ENCODE results near the gene MMP24. TPM values are rescaled to one million over a fixed set of nuclear protein-coding genes. Genes with fewer than 3 reads are reported as not detected.

The MMP24 gene
- total and polyA plus RNA-seq, 4 donors, result 15.3 to 51.0 (median 35.4) TPM

- H3K36me3 ChIP-seq (ENCODE audit: control insufficient read depth, insufficient read depth, low read length), result peaks cover 69% of the 10 kb centered on the region
- H3K27ac ChIP-seq (ENCODE audit: low read depth, low read length), result no peak overlapping the region
- DNase-seq (ENCODE audit: low read depth in 4 of 6, low spot score in 6 of 6), result no peak
- no peak overlapping the region for H3K4me3 ChIP-seq (ENCODE audit: low read depth, low read length)
- WGBS (ENCODE audit: insufficient coverage), result 42% methylated on average over 1 of the region's 1 CpG
- no peaks in the 10 kb centered on the region for H3K4me1 ChIP-seq (ENCODE audit: control insufficient read depth, insufficient read depth, low read length)
- H3K9me3 ChIP-seq (ENCODE audit: control insufficient read depth, insufficient read depth, low read length), result no peaks in the 10 kb centered on the region
- H3K27me3 ChIP-seq (ENCODE audit: control insufficient read depth, insufficient read depth, low read length), result no peaks in the 10 kb centered on the region
Measured at GRCh38 chr20:35264755-35265154, 38.3 kb downstream of the MMP24 start.

- no peak overlapping the region for H3K4me3 ChIP-seq (ENCODE audit: low read depth, low read length)
- H3K4me1 ChIP-seq (ENCODE audit: control insufficient read depth, insufficient read depth, low read length), result no peaks in the 10 kb centered on the region
- H3K9me3 ChIP-seq (ENCODE audit: control insufficient read depth, insufficient read depth, low read length), result no peaks in the 10 kb centered on the region
- no peak for DNase-seq (ENCODE audit: low read depth in 4 of 6, low spot score in 6 of 6)
- H3K27me3 ChIP-seq (ENCODE audit: control insufficient read depth, insufficient read depth, low read length), result no peaks in the 10 kb centered on the region
- peaks cover 69% of the 10 kb centered on the region for H3K36me3 ChIP-seq (ENCODE audit: control insufficient read depth, insufficient read depth, low read length)
- WGBS (ENCODE audit: insufficient coverage), result 65% methylated on average over 6 of the region's 16 CpGs
- H3K27ac ChIP-seq (ENCODE audit: low read depth, low read length), result no peak overlapping the region
Measured at GRCh38 chr20:35267092-35267491, 40.6 kb downstream of the MMP24 start.

GRCh38 chr20:35269055-35269781 lies 42.7 kb downstream of the MMP24 start:
- H3K4me3 ChIP-seq (ENCODE audit: low read depth, low read length), result no peak overlapping the region
- H3K27me3 ChIP-seq (ENCODE audit: control insufficient read depth, insufficient read depth, low read length), result no peaks in the 10 kb centered on the region
- DNase-seq (ENCODE audit: low read depth in 4 of 6, low spot score in 6 of 6), result peak in 4 of 6 donors; percentile 29 to 80 (median 53)
- H3K9me3 ChIP-seq (ENCODE audit: control insufficient read depth, insufficient read depth, low read length), result no peaks in the 10 kb centered on the region
- 41% methylated on average over 13 of the region's 14 CpGs for WGBS (ENCODE audit: insufficient coverage)
- H3K36me3 ChIP-seq (ENCODE audit: control insufficient read depth, insufficient read depth, low read length), result peaks cover 71% of the 10 kb centered on the region
- no peak overlapping the region for H3K27ac ChIP-seq (ENCODE audit: low read depth, low read length)
- peaks cover 4% of the 10 kb centered on the region for H3K4me1 ChIP-seq (ENCODE audit: control insufficient read depth, insufficient read depth, low read length)

- Histone ChIP-seq H3K4me1 (ENCODE audit: control insufficient read depth, insufficient read depth, low read length) (peaks cover 12% of the 10 kb centered on the region), H3K9me3 (ENCODE audit: control insufficient read depth, insufficient read depth, low read length) (no peaks in the 10 kb centered on the region), H3K27me3 (ENCODE audit: control insufficient read depth, insufficient read depth, low read length) (no peaks in the 10 kb centered on the region), H3K36me3 (ENCODE audit: control insufficient read depth, insufficient read depth, low read length) (peaks cover 77% of the 10 kb centered on the region), H3K27ac (ENCODE audit: low read depth, low read length) (no peak overlapping the region), H3K4me3 (ENCODE audit: low read depth, low read length) (no peak overlapping the region)
- DNase-seq (ENCODE audit: low read depth in 4 of 6, low spot score in 6 of 6), result no peak
- 89% methylated on average over 18 of the region's 19 CpGs for WGBS (ENCODE audit: insufficient coverage)
Measured at GRCh38 chr20:35270021-35270902, 43.8 kb downstream of the MMP24 start.

- Histone ChIP-seq H3K27me3 (ENCODE audit: control insufficient read depth, insufficient read depth, low read length) (no peaks in the 10 kb centered on the region), H3K9me3 (ENCODE audit: control insufficient read depth, insufficient read depth, low read length) (no peaks in the 10 kb centered on the region), H3K36me3 (ENCODE audit: control insufficient read depth, insufficient read depth, low read length) (peaks cover 88% of the 10 kb centered on the region), H3K4me1 (ENCODE audit: control insufficient read depth, insufficient read depth, low read length) (peaks cover 18% of the 10 kb centered on the region), H3K27ac (ENCODE audit: low read depth, low read length) (no peak overlapping the region), H3K4me3 (ENCODE audit: low read depth, low read length) (no peak overlapping the region)
- 89% methylated on average over 18 of the region's 20 CpGs for WGBS (ENCODE audit: insufficient coverage)
- DNase-seq (ENCODE audit: low read depth in 4 of 6, low spot score in 6 of 6), result no peak
Measured at GRCh38 chr20:35271073-35271882, 44.8 kb downstream of the MMP24 start.

- no peaks in the 10 kb centered on the region for H3K9me3 ChIP-seq (ENCODE audit: control insufficient read depth, insufficient read depth, low read length)
- H3K27me3 ChIP-seq (ENCODE audit: control insufficient read depth, insufficient read depth, low read length), result no peaks in the 10 kb centered on the region
- peaks cover 88% of the 10 kb centered on the region for H3K36me3 ChIP-seq (ENCODE audit: control insufficient read depth, insufficient read depth, low read length)
- no peak for DNase-seq (ENCODE audit: low read depth in 4 of 6, low spot score in 6 of 6)
- H3K27ac ChIP-seq (ENCODE audit: low read depth, low read length), result no peak overlapping the region
- no peak overlapping the region for H3K4me3 ChIP-seq (ENCODE audit: low read depth, low read length)
- 86% methylated on average over 6 of the region's 7 CpGs for WGBS (ENCODE audit: insufficient coverage)
- peaks cover 24% of the 10 kb centered on the region for H3K4me1 ChIP-seq (ENCODE audit: control insufficient read depth, insufficient read depth, low read length)
Measured at GRCh38 chr20:35271904-35272303, 45.4 kb downstream of the MMP24 start.

GRCh38 chr20:35273449-35274171 lies 47.1 kb downstream of the MMP24 start:
- Histone ChIP-seq H3K4me1 (ENCODE audit: control insufficient read depth, insufficient read depth, low read length) (peaks cover 35% of the 10 kb centered on the region), H3K4me3 (ENCODE audit: low read depth, low read length) (no peak overlapping the region), H3K27me3 (ENCODE audit: control insufficient read depth, insufficient read depth, low read length) (no peaks in the 10 kb centered on the region), H3K36me3 (ENCODE audit: control insufficient read depth, insufficient read depth, low read length) (peaks cover 75% of the 10 kb centered on the region), H3K27ac (ENCODE audit: low read depth, low read length) (no peak overlapping the region), H3K9me3 (ENCODE audit: control insufficient read depth, insufficient read depth, low read length) (no peaks in the 10 kb centered on the region)
- DNase-seq (ENCODE audit: low read depth in 4 of 6, low spot score in 6 of 6), result peak in 4 of 6 donors; percentile 18 to 56 (median 40)
- 66% methylated on average over 13 of the region's 13 CpGs for WGBS (ENCODE audit: insufficient coverage)

GRCh38 chr20:35274172-35275092 lies 47.9 kb downstream of the MMP24 start:
- Histone ChIP-seq H3K4me3 (ENCODE audit: low read depth, low read length) (no peak overlapping the region), H3K27ac (ENCODE audit: low read depth, low read length) (no peak overlapping the region), H3K36me3 (ENCODE audit: control insufficient read depth, insufficient read depth, low read length) (peaks cover 78% of the 10 kb centered on the region), H3K4me1 (ENCODE audit: control insufficient read depth, insufficient read depth, low read length) (peaks cover 39% of the 10 kb centered on the region), H3K27me3 (ENCODE audit: control insufficient read depth, insufficient read depth, low read length) (no peaks in the 10 kb centered on the region), H3K9me3 (ENCODE audit: control insufficient read depth, insufficient read depth, low read length) (no peaks in the 10 kb centered on the region)
- DNase-seq (ENCODE audit: low read depth in 4 of 6, low spot score in 6 of 6), result no peak
- WGBS (ENCODE audit: insufficient coverage), result 87% methylated on average over 19 of the region's 24 CpGs
